ENCODE data around the gene NMRK2. TPM values are rescaled to one million over a fixed set of nuclear protein-coding genes. Genes with fewer than 3 reads are reported as not detected.

Gene NMRK2
- total RNA-seq, 1 donor from 2014 or later: not detected

DNA sequence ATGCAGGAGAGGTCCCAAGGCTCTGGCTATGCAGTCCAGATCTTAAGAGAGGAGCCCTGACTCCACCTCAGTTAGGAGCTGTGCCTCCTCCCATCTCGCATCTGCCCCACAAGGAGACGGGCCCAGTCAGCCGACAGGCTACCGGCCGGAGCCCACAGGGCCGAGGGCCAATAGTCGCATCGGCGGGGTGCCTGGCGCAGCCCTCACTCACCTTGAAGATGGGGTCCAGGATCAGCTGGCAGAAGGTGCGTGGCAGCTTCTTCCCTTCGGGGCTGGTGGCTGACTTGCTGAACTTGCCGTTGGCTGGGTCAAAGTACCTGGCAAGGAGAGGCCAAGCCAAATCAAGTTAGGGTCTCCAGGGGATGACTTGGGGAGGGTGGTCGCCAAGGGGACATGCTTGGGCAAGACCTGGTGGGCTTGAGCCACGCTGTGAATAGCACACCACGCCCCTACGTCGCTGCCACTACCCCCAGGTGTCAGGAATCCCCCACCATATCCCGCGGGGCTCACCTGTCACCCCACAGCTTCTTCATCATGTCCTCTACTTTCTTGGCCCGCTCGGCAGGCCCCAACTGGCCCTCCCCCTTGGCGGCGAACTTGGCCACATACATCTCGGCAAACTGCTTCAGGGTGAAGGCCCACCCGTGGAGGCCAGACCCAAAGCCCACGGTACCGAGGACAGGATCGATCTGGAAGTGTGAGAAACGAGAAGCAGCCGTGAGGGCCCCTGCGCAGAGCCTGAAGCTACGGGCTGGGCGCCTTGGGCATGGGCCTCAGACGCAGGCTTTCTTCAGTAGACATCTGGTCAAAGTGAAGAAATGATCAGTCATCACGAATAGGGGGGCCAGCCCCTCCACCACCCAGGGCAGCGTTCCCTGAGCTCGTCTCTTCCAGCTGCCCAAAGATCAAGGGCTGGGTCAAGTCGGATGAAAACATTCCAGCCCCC is 49.1 kb downstream of the NMRK2 start:
- H3K27me3 ChIP-seq: no peaks in the 10 kb centered on the region
- H3K4me1 ChIP-seq: peaks cover 6 to 25% of the 10 kb centered on the region in 2 donors
- peaks cover 72 to 74% of the 10 kb centered on the region in 2 donors for H3K36me3 ChIP-seq
- no peak overlapping the region for H3K4me3 ChIP-seq
- H3K27ac ChIP-seq: no peak overlapping the region
- DNase-seq (ENCODE audit: low spot score in 2 of 2): no peak
- no peaks in the 10 kb centered on the region for H3K9me3 ChIP-seq
- TF ChIP-seq, protein P1, sequence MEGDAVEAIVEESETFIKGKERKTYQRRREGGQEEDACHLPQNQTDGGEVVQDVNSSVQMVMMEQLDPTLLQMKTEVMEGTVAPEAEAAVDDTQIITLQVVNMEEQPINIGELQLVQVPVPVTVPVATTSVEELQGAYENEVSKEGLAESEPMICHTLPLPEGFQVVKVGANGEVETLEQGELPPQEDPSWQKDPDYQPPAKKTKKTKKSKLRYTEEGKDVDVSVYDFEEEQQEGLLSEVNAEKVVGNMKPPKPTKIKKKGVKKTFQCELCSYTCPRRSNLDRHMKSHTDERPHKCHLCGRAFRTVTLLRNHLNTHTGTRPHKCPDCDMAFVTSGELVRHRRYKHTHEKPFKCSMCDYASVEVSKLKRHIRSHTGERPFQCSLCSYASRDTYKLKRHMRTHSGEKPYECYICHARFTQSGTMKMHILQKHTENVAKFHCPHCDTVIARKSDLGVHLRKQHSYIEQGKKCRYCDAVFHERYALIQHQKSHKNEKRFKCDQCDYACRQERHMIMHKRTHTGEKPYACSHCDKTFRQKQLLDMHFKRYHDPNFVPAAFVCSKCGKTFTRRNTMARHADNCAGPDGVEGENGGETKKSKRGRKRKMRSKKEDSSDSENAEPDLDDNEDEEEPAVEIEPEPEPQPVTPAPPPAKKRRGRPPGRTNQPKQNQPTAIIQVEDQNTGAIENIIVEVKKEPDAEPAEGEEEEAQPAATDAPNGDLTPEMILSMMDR (IDR thresholded peaks at IDR 0.05): no peak
- intact Hi-C loops (cut with DNase I): no loop called here

DNA sequence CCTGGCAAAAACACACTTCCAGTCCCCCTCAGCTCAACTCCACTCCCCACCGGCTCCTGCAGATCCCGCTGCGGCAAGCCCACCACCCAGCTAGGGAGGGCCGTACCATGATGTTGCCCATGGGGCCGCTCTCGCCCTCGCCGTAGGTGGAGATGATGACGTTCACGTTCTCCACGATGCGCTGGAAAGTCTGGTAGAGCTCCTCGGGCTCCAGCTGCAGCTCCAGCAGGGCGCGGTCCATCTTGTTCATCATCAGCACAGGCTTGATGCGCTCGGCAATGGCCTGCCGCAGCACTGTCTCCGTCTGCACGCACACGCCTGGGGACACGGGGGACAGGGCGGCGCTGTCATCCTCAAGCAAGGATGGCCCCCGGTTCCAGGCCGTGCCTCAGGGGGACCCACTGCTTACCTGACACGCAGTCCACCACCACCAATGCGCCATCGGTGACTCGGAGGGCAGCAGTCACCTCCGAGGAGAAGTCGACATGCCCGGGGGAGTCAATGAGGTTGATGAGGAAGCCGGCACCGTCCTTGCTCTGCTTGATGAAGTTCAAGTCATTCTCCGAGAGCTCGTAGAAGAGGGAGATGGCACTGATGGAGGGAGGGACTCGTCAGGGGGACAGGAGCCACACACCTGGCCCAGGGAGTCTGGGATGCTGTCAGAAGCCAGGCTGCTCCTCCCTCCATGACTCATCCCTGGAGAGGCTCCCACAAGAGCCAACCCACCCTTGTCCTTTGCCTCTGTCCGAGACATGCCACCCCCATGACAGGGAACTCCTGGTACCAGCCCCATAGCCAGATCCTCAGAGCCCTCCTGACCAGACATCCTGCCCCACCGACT is 50.1 kb downstream of the NMRK2 start:
- TF ChIP-seq, protein P1 (IDR thresholded peaks at IDR 0.05): no peak
- intact Hi-C loops (cut with DNase I): no loop called here
- peaks cover 8 to 27% of the 10 kb centered on the region in 2 donors for H3K4me1 ChIP-seq
- DNase-seq (ENCODE audit: low spot score in 2 of 2): no peak
- H3K27ac ChIP-seq: peak overlapping the region; percentile 98
- H3K36me3 ChIP-seq: peaks cover 63 to 65% of the 10 kb centered on the region in 2 donors
- H3K4me3 ChIP-seq: peak overlapping the region in 1 of 2 donors; percentile 96
- H3K27me3 ChIP-seq: no peaks in the 10 kb centered on the region
- no peaks in the 10 kb centered on the region for H3K9me3 ChIP-seq

DNA sequence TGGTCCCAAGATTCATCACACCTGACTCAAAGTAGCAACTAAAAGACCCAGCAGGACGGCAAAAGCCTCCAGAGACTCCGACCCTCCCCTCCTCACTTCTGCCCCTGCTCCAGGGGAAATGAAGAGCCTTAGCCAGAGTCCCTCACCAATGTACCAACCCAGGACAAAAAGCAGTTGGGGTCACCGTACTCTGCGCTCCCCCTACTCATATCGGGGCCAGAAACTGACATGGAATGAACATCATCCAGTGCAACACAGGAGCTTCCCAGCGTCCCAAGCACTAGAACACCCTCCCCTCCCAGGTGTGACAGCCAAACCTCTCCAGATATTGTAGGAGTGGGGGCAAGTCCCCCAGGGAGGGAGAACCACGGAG is 50.7 kb downstream of the NMRK2 start:
- intact Hi-C loops (cut with DNase I): no loop called here

DNA sequence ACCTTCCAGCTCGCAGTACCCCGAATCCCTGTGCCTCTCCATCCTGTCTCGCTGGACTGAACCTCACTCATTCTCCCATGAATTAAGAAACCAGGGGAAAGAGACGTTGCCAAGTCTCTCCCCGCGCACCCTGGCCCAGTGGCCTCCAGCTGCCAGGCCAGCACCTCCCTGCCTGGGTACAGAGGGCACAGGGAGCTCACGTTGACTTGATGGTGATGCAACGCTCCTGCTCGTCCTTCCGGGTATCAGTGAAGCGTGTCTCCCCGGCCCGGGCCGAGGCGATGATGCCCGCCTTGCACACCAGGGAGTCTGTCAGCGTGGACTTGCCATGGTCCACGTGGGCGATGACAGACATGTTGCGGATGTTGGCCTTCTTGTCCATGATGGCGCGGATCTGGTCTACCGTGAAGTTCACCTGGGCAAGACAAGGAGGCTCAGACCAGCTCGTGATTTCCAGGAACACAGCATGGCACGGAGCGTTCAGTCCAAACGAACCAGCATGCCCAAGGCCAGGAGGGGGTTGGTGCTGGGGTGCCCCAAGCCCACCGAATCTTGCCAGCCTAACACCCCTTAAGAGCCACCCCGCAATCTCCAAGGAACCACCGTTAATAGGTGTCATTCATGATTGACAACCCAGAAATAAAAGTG is 51.2 kb downstream of the NMRK2 start:
- no peaks in the 10 kb centered on the region for H3K9me3 ChIP-seq
- H3K27me3 ChIP-seq: no peaks in the 10 kb centered on the region
- DNase-seq (ENCODE audit: low spot score in 2 of 2): no peak
- intact Hi-C loops (cut with DNase I): loop anchor here (2.0 kb wide), 1 partner anchor 23 kb away; the partner anchor contains the start of gene PIAS4
- H3K4me3 ChIP-seq: peak overlapping the region; percentile 89 to 96
- H3K36me3 ChIP-seq: peaks cover 52 to 53% of the 10 kb centered on the region in 2 donors
- TF ChIP-seq, protein P1 (IDR thresholded peaks at IDR 0.05): no peak
- H3K27ac ChIP-seq: peak overlapping the region; percentile 98
- peaks cover 8 to 27% of the 10 kb centered on the region in 2 donors for H3K4me1 ChIP-seq

More for the DNA sequence above, 50.7 kb downstream of the NMRK2 start:
- Histone ChIP-seq H3K27me3 (no peaks in the 10 kb centered on the region), H3K27ac (peak overlapping the region; percentile 98), H3K4me3 (peak overlapping the region; percentile 89 to 96), H3K36me3 (peaks cover 57 to 58% of the 10 kb centered on the region in 2 donors), H3K4me1 (peaks cover 8 to 27% of the 10 kb centered on the region in 2 donors), H3K9me3 (no peaks in the 10 kb centered on the region)
- no peak for DNase-seq (ENCODE audit: low spot score in 2 of 2)
- TF ChIP-seq, protein P1 (IDR thresholded peaks at IDR 0.05): no peak

DNA sequence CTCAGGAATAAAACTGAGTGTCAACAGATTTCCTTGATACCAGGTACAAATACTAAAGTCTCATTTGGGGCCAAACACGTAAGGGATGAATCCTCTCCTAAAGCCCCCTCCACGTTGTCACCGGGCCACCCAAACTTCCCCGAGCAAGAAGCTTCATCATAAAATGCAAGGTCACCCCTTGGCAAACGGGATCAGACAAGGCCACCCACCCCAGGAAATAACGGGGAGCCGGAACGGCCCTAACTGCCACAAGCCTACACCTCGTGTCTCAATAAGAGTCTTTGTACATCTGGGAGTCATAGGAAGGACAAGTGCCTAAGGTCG is 51.7 kb downstream of the NMRK2 start:
- no peak for DNase-seq (ENCODE audit: low spot score in 2 of 2)
- H3K4me3 ChIP-seq: peak overlapping the region; percentile 89 to 96
- intact Hi-C loops (cut with DNase I): loop anchor here (2.0 kb wide), 1 partner anchor 22 kb away; the partner anchor contains the start of gene PIAS4
- H3K27me3 ChIP-seq: no peaks in the 10 kb centered on the region
- peaks cover 47 to 48% of the 10 kb centered on the region in 2 donors for H3K36me3 ChIP-seq
- H3K4me1 ChIP-seq: peaks cover 8 to 27% of the 10 kb centered on the region in 2 donors
- H3K27ac ChIP-seq: peak overlapping the region; percentile 98
- TF ChIP-seq, protein P1 (IDR thresholded peaks at IDR 0.05): no peak
- no peaks in the 10 kb centered on the region for H3K9me3 ChIP-seq

Data from ascending aorta (tissue), 2 donors.